HepG2 (cell line): ENCODE data around the gene CBX2. TPM values are rescaled to one million over a fixed set of nuclear protein-coding genes. Genes with fewer than 3 reads are reported as not detected.

ENCODE experiments used
- ATAC-seq: fragments of 200-7000 bp; cut with Tn5 transposase; 3 replicates; pipeline ENCODE4 v1.9.1; 2020; ENCODE audit warnings: mild to moderate bottlenecking, moderate library complexity
- BruUV-seq: library from RNA; stranded (reverse); fragments of 400-500 nt; replicated peaks from 2 replicates; lab custom pipeline; 2021; lab: Mats Ljungman, UMichigan
- CTCF ChIA-PET: fragments of 300-600 bp; formaldehyde crosslinking; extraction: SDS; loops from one replicate; lab custom pipeline; 2021; ENCODE audit warnings: low total read pairs, inconsistent platforms, low intra/inter-chr PET ratio; lab: Yijun Ruan, JAX
- POLR2A ChIA-PET: fragments of 350-600 bp; sonication (Branson Sonifier 250); formaldehyde crosslinking; loops from one replicate; lab custom pipeline; 2020; ENCODE audit warnings: antibody characterized with exemption, inconsistent platforms; lab: Yijun Ruan, JAX
- DNase-seq: peaks from one replicate; pipeline ENCODE4 v3.0.0-alpha.2; 2015; ENCODE audit warnings: low spot score
- FAIRE-seq: peaks from 3 replicates; lab custom pipeline; 2011; peaks lifted over from hg19 to GRCh38; lab: Jason Lieb, UNC
- H2AFZ ChIP-seq: one replicate; pipeline ENCODE4 v1.6.1; 2011; ENCODE audit warnings: low read length, inconsistent platforms
- H3K27ac ChIP-seq: fragments of 300-600 bp; 3 replicates; pipeline ENCODE4 v1.8.0; 2011; ENCODE audit warnings: mixed run types, mild to moderate bottlenecking, mixed read lengths, low read length, inconsistent platforms; ENCODE audit not compliant: insufficient read depth; ENCODE audit errors: extremely low read length
- H3K27me3 ChIP-seq, 2 experiments: fragments of 200-600 bp in 1 of 2; 2 replicates in 1 of 2; 3 replicates in 1 of 2; pipeline versions ENCODE4 v1.6.0 to v1.8.0; 2011; ENCODE audit warnings: low read length in 2 of 2, mild to moderate bottlenecking in 2 of 2, moderate library complexity in 2 of 2, inconsistent platforms in 1 of 2; ENCODE audit not compliant: insufficient read depth in 2 of 2, control insufficient read depth in 1 of 2
- H3K36me3 ChIP-seq, 2 experiments: fragments of 200-600 bp in 1 of 2; replicated peaks in 1 of 2; 2 replicates in 1 of 2; 3 replicates in 1 of 2; pipeline versions ENCODE4 v1.5.1 to v1.8.0; 2011; ENCODE audit warnings: low read length in 2 of 2, inconsistent platforms in 1 of 2; ENCODE audit not compliant: insufficient read depth in 2 of 2, control insufficient read depth in 1 of 2
- H3K4me1 ChIP-seq: 2 replicates; pipeline ENCODE4 v1.5.1; 2012; ENCODE audit warnings: low read length, inconsistent platforms; ENCODE audit not compliant: insufficient read depth
- H3K4me2 ChIP-seq: 2 replicates; pipeline ENCODE4 v1.6.0; 2011; ENCODE audit warnings: low read depth, low read length, inconsistent platforms
- H3K4me3 ChIP-seq, 3 experiments: fragments of 200-600 bp in 1 of 3; sonication (generic), shearing (Covaris generic) in 1 of 3; replicated peaks in 1 of 3; 2 replicates each; pipeline ENCODE4 v1.5.1; 2011 to 2016; ENCODE audit warnings: low read length in 3 of 3, inconsistent platforms in 2 of 3, low read depth in 2 of 3, mild to moderate bottlenecking in 2 of 3, control low read depth in 1 of 3, mixed read lengths in 1 of 3; ENCODE audit not compliant: insufficient read depth in 1 of 3
- H3K79me2 ChIP-seq: one replicate; pipeline ENCODE4 v1.6.1; 2011; ENCODE audit warnings: low read length, inconsistent platforms; ENCODE audit not compliant: insufficient read depth
- H3K9ac ChIP-seq: 2 replicates; pipeline ENCODE4 v1.6.0; 2011; ENCODE audit warnings: mild to moderate bottlenecking, low read depth, low read length, inconsistent platforms; ENCODE audit not compliant: insufficient read depth
- H3K9me3 ChIP-seq: 2 replicates; pipeline ENCODE4 v1.5.1; 2012; ENCODE audit warnings: mild to moderate bottlenecking, low read length
- H4K20me1 ChIP-seq: 2 replicates; pipeline ENCODE4 v1.6.0; 2011; ENCODE audit warnings: inconsistent platforms, mild to moderate bottlenecking, low read length, moderate library complexity; ENCODE audit not compliant: insufficient read depth
- BCLAF1 ChIP-seq: fragments of 450-650 bp; IDR thresholded peaks from 2 replicates; pipeline ENCODE4 v1.6.1; 2017; ENCODE audit warnings: mild to moderate bottlenecking
- ELF1 ChIP-seq: sonication (generic); formaldehyde crosslinking; IDR thresholded peaks from 2 replicates; pipeline ENCODE4 v1.4.0; 2020; ENCODE audit warnings: missing genetic modification reagents
- KDM1A ChIP-seq: IDR thresholded peaks from 2 replicates; pipeline ENCODE4 v1.6.1; 2016; ENCODE audit warnings: missing compliant biosample characterization
- KLF13 ChIP-seq: sonication (generic); formaldehyde crosslinking; IDR thresholded peaks from 2 replicates; pipeline ENCODE4 v1.4.0; 2020; ENCODE audit warnings: mild to moderate bottlenecking, missing genetic modification reagents
- MAFG ChIP-seq: sonication (generic); formaldehyde crosslinking; IDR thresholded peaks from 2 replicates; pipeline ENCODE4 v1.5.1; 2020; ENCODE audit warnings: mild to moderate bottlenecking, missing genetic modification reagents
- NR2F6 ChIP-seq, 2 experiments: IDR thresholded peaks; 2 replicates each; pipeline ENCODE4 v1.6.1; 2016; ENCODE audit warnings: antibody characterized with exemption in 1 of 2, mild to moderate bottlenecking in 1 of 2
- ZNF263 ChIP-seq: sonication (generic); formaldehyde crosslinking; IDR thresholded peaks from 2 replicates; pipeline ENCODE4 v1.4.0; 2020; ENCODE audit warnings: missing genetic modification reagents
- ZNF552 ChIP-seq: sonication (generic); formaldehyde crosslinking; IDR thresholded peaks from 2 replicates; pipeline ENCODE4 v1.9.0; 2022; ENCODE audit warnings: missing genetic modification reagents, mild to moderate bottlenecking, borderline replicate concordance
- WGBS: methylation state at CpG from one replicate; pipeline ENCODE4 v1.1.6; 2017; ENCODE audit warnings: low lambda C conversion rate; 5-methylcytosine and 5-hydroxymethylcytosine counted together
- in situ Hi-C: cut with HindIII; loops from 2 replicates; pipeline ENCODE4 v1.10.0; 2017; ENCODE audit warnings: low pct_unique_long_range_greater_than_20kb; ENCODE audit not compliant: extremely low pct_ligation_motif_present
- intact Hi-C: fragments of 100-400 bp; cut with micrococcal nuclease; formaldehyde crosslinking; loops from one replicate; pipeline ENCODE4 v1.10.0; 2022; ENCODE audit not compliant: unreplicated experiment
- polyA plus RNA-seq, 8 experiments: library from polyadenylated mRNA; depleted of rRNA in 3 of 8; stranded (reverse) in 7 of 8; unstranded in 1 of 8; fragments of >200 nt; fragmentation: Illumina TruSeq in 4 of 8; extraction: Trizol in 4 of 8; gene quantifications; 2 replicates each; pipeline versions ENCODE4 v1.2.1 to v1.2.3, GENCODE V29; 2011 to 2016; ENCODE audit warnings: low read depth in 4 of 8, missing spikeins in 1 of 8, mixed read lengths in 1 of 8; ENCODE audit not compliant: insufficient read depth in 1 of 8
- total RNA-seq, 5 experiments: library from RNA; depleted of rRNA; stranded (reverse); fragments of >200 nt; fragmentation: Illumina TruSeq; extraction: Trizol; gene quantifications; 2 replicates each; pipeline ENCODE4 v1.2.3, GENCODE V29; 2016; ENCODE audit warnings: low read depth in 1 of 5
- TF ChIP-seq, protein P1 (sequence below): sonication (generic); formaldehyde crosslinking; IDR thresholded peaks from 2 replicates; pipeline ENCODE4 v1.4.0; 2020; ENCODE audit warnings: mild to moderate bottlenecking, low read depth, missing genetic modification reagents

The CBX2 gene
- total and polyA plus RNA-seq, 2 of the 13 experiments (the other 11 are each of a cell fraction or from before 2014, with no cell fraction given) = 14.5 to 31.1 TPM

DNA sequence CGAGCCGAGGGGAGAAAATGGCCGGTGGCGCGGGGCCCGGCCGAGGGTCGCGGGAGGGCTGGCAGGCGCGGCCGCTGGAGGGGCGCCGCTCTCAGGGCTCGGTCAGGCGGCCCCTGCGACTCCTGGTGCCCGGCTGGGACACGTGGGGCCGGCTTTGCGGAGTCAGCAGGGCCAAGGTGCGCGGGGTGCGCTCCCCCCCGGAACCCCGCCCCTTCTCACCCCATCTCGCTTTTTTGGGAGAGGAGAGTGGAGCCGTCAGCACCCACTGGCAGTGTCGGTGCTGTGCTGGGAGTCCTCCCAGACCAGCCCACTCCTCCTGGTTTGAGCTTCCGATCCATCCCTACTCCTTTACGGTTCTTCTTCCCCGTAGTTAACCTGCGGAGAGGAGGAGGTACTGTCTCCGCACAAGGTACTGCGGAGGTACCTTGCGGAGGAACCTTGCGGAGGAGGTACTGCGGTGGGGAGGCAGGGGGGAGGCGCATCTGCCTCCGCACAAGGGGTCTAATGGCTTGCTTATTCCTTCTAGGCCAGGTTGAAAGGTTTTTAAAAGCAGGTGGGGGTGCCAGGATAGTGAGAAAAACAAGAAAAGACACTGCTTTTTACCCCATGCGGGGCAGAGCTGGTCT, 38.0 kb downstream of the CBX2 start:
- H3K27me3 ChIP-seq = peaks cover 9 to 54% of the 10 kb centered on the region in 2 experiments
- no peak overlapping the region for H3K4me2 ChIP-seq
- H4K20me1 ChIP-seq = no peaks in the 10 kb centered on the region
- H3K4me1 ChIP-seq = peaks cover 56% of the 10 kb centered on the region
- DNase-seq = no peak
- in situ Hi-C loops = no loop called here
- BruUV-seq = no TSS peak
- ChIA-PET POLR2A (interaction anchor here (16.5 kb wide), 1 partner anchor 17 kb away, joined by 274 read pairs; no protein-coding TSS in a partner anchor), CTCF (no interaction called here)
- H3K79me2 ChIP-seq = no peaks in the 10 kb centered on the region
- no peaks in the 10 kb centered on the region for H3K36me3 ChIP-seq
- WGBS = 86% methylated on average over 41 of the region's 41 CpGs
- no peak overlapping the region for H3K4me3 ChIP-seq
- no peak overlapping the region for H2AFZ ChIP-seq
- no peak for ATAC-seq
- no peak for FAIRE-seq
- no peak overlapping the region for H3K27ac ChIP-seq
- intact Hi-C loops = no loop called here
- TF ChIP-seq KDM1A (CRISPR knock-in tag) (no peak), ZNF263 (peak; percentile 47; the same call in 1 of the 2 replicates)
- H3K9ac ChIP-seq = no peak overlapping the region
- H3K9me3 ChIP-seq = no peaks in the 10 kb centered on the region

- peaks cover 3 to 33% of the 10 kb centered on the region in 2 experiments; a peak in 4 of 5 replicates for H3K27me3 ChIP-seq
- no peaks in the 10 kb centered on the region for H3K36me3 ChIP-seq
- FAIRE-seq = no peak
- in situ Hi-C loops = no loop called here
- POLR2A ChIA-PET = interaction anchor here (0.6 to 16.5 kb wide), 9 partner anchors 10 to 176 kb away, joined by 3 to 274 read pairs (median 6); partner anchors contain the start of genes CBX4 and CBX8
- BruUV-seq = no TSS peak
- no peak overlapping the region for H2AFZ ChIP-seq
- no peaks in the 10 kb centered on the region for H3K9me3 ChIP-seq
- H3K27ac ChIP-seq = no peak overlapping the region
- H4K20me1 ChIP-seq = no peaks in the 10 kb centered on the region
- H3K4me2 ChIP-seq = peak overlapping the region; percentile 15; the same call in 1 of the 2 replicates
- peak; percentile 66 for ATAC-seq
- CTCF ChIA-PET = no interaction called here
- H3K4me3 ChIP-seq = no peak overlapping the region; a peak in 1 of 6 replicates
- H3K9ac ChIP-seq = no peak overlapping the region
- 39% methylated on average over 11 of the region's 12 CpGs for WGBS
- H3K4me1 ChIP-seq = peaks cover 58% of the 10 kb centered on the region
- no peak for DNase-seq
- no peaks in the 10 kb centered on the region for H3K79me2 ChIP-seq
- intact Hi-C loops = no loop called here
- TF ChIP-seq NR2F6 (IDR thresholded peaks at IDR 0.05) (peak; percentile 42; the same call in 1 of the 2 replicates), NR2F6 (CRISPR knock-in tag; IDR thresholded peaks at IDR 0.05) (peak; percentile 75), ZNF552 (CRISPR knock-in tag) (no peak), KLF13 (no peak), MAFG (no peak), ELF1 (CRISPR knock-in tag) (no peak), BCLAF1 (no peak)
- TF ChIP-seq, protein P1, sequence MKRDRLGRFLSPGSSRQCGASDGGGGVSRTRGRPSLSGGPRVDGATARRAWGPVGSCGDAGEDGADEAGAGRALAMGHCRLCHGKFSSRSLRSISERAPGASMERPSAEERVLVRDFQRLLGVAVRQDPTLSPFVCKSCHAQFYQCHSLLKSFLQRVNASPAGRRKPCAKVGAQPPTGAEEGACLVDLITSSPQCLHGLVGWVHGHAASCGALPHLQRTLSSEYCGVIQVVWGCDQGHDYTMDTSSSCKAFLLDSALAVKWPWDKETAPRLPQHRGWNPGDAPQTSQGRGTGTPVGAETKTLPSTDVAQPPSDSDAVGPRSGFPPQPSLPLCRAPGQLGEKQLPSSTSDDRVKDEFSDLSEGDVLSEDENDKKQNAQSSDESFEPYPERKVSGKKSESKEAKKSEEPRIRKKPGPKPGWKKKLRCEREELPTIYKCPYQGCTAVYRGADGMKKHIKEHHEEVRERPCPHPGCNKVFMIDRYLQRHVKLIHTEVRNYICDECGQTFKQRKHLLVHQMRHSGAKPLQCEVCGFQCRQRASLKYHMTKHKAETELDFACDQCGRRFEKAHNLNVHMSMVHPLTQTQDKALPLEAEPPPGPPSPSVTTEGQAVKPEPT (CRISPR knock-in tag) = no peak; the same call in 1 of the 2 replicates
These were observed 40.2 kb downstream of the CBX2 start for GRCh38 chr17:79818026-79818758.
